ENCODE results near the gene ASMTL.

Gene ASMTL

GRCh38 chrX:1403228-1403627, 49.5 kb downstream of the ASMTL start:
- no peaks in the 10 kb centered on the region for H3K27me3 ChIP-seq (ENCODE audit: low read length)
- H3K79me2 ChIP-seq (ENCODE audit: insufficient read depth, low read length), result no peaks in the 10 kb centered on the region
- H3K36me3 ChIP-seq (ENCODE audit: low read length), result no peaks in the 10 kb centered on the region
- no peaks in the 10 kb centered on the region for H3F3A ChIP-seq (ENCODE audit: insufficient read depth)
- no peak overlapping the region for H3K27ac ChIP-seq (ENCODE audit: low read depth, low read length)
- TF ChIP-seq CTCF (IDR thresholded peaks at IDR 0.05; ENCODE audit: insufficient read depth, low read length, poor library complexity, severe bottlenecking), result no peak
- no peak for TF ChIP-seq EZH2phosphoT487 (conservative IDR thresholded peaks at IDR 0.05; ENCODE audit: low read length)
- no peak overlapping the region for H3K4me3 ChIP-seq (ENCODE audit: insufficient read depth, low read length, poor library complexity, severe bottlenecking)
- no peak overlapping the region for H3K4me2 ChIP-seq (ENCODE audit: low read depth, low read length, poor library complexity, severe bottlenecking)
- no peaks in the 10 kb centered on the region for H4K20me1 ChIP-seq (ENCODE audit: low read depth, low read length)
- no peaks in the 10 kb centered on the region for H3K9me2 ChIP-seq (replicated peaks; ENCODE audit: insufficient read depth, low read length)
- H3K9me3 ChIP-seq (ENCODE audit: insufficient read depth, low read length), result no peaks in the 10 kb centered on the region
- H3K9ac ChIP-seq (ENCODE audit: low read length), result no peak overlapping the region
- H2AFZ ChIP-seq (ENCODE audit: low read depth, low read length, severe bottlenecking), result no peak overlapping the region

GRCh38 chrX:1401611-1402430, 50.9 kb downstream of the ASMTL start:
- no peak overlapping the region for H3K4me2 ChIP-seq (ENCODE audit: low read depth, low read length, poor library complexity, severe bottlenecking)
- H3K27me3 ChIP-seq (ENCODE audit: low read length), result no peaks in the 10 kb centered on the region
- H3K36me3 ChIP-seq (ENCODE audit: low read length), result no peaks in the 10 kb centered on the region
- TF ChIP-seq CTCF (IDR thresholded peaks at IDR 0.05; ENCODE audit: insufficient read depth, low read length, poor library complexity, severe bottlenecking) (no peak), EZH2phosphoT487 (conservative IDR thresholded peaks at IDR 0.05; ENCODE audit: low read length) (no peak)
- no peak overlapping the region for H3K9ac ChIP-seq (ENCODE audit: low read length)
- no peak overlapping the region for H3K4me3 ChIP-seq (ENCODE audit: insufficient read depth, low read length, poor library complexity, severe bottlenecking)
- no peak overlapping the region for H3K27ac ChIP-seq (ENCODE audit: low read depth, low read length)
- H3K9me3 ChIP-seq (ENCODE audit: insufficient read depth, low read length), result no peaks in the 10 kb centered on the region
- no peaks in the 10 kb centered on the region for H4K20me1 ChIP-seq (ENCODE audit: low read depth, low read length)
- no peaks in the 10 kb centered on the region for H3K9me2 ChIP-seq (replicated peaks; ENCODE audit: insufficient read depth, low read length)
- no peaks in the 10 kb centered on the region for H3F3A ChIP-seq (ENCODE audit: insufficient read depth)
- H3K79me2 ChIP-seq (ENCODE audit: insufficient read depth, low read length), result no peaks in the 10 kb centered on the region
- no peak overlapping the region for H2AFZ ChIP-seq (ENCODE audit: low read depth, low read length, severe bottlenecking)

- H3K4me3 ChIP-seq (ENCODE audit: insufficient read depth, low read length, poor library complexity, severe bottlenecking), result no peak overlapping the region
- no peak overlapping the region for H3K4me2 ChIP-seq (ENCODE audit: low read depth, low read length, poor library complexity, severe bottlenecking)
- 0 out of 2 replicates have a peak, but pooled peaks cover 1% of the 10 kb centered on the region for H3K79me2 ChIP-seq (ENCODE audit: insufficient read depth, low read length)
- H3K27me3 ChIP-seq (ENCODE audit: low read length), result no peaks in the 10 kb centered on the region
- no peaks in the 10 kb centered on the region for H3K9me2 ChIP-seq (replicated peaks; ENCODE audit: insufficient read depth, low read length)
- no peak overlapping the region for H3K9ac ChIP-seq (ENCODE audit: low read length)
- no peak overlapping the region for H3K27ac ChIP-seq (ENCODE audit: low read depth, low read length)
- no peaks in the 10 kb centered on the region for H3K9me3 ChIP-seq (ENCODE audit: insufficient read depth, low read length)
- no peak overlapping the region for H2AFZ ChIP-seq (ENCODE audit: low read depth, low read length, severe bottlenecking)
- no peaks in the 10 kb centered on the region for H4K20me1 ChIP-seq (ENCODE audit: low read depth, low read length)
- TF ChIP-seq EZH2phosphoT487 (conservative IDR thresholded peaks at IDR 0.05; ENCODE audit: low read length) (no peak), CTCF (IDR thresholded peaks at IDR 0.05; ENCODE audit: insufficient read depth, low read length, poor library complexity, severe bottlenecking) (no peak)
- H3K36me3 ChIP-seq (ENCODE audit: low read length), result no peaks in the 10 kb centered on the region
- H3F3A ChIP-seq (ENCODE audit: insufficient read depth), result no peaks in the 10 kb centered on the region
Observed at GRCh38 chrX:1400742-1401471, 51.8 kb downstream of the ASMTL start.

Measured in SU-DHL-6 (cell line).